MCF 10A (cell line): ENCODE measurements around the gene NUCKS1. TPM values are rescaled to one million over a fixed set of nuclear protein-coding genes. Genes with fewer than 3 reads are reported as not detected.

Experiments used
- BruUV-seq: library from RNA; stranded (reverse); fragments of 400-500 nt; replicated peaks from 2 replicates; lab custom pipeline; 2021; lab: Mats Ljungman, UMichigan
- CTCF ChIA-PET: fragments of 300-600 bp; sonication (Branson Sonifier 250); formaldehyde crosslinking; extraction: SDS; loops from one replicate; lab custom pipeline; 2021; ENCODE audit warnings: antibody characterized with exemption, inconsistent platforms; lab: Yijun Ruan, JAX
- POLR2A ChIA-PET: fragments of 300-600, 350-650 bp; sonication (Branson Sonifier 250); formaldehyde crosslinking; extraction: SDS; loops from one replicate; lab custom pipeline; 2020; ENCODE audit warnings: antibody characterized with exemption, inconsistent platforms; lab: Yijun Ruan, JAX
- DNase-seq: peaks from one replicate; pipeline ENCODE4 v3.0.0-alpha.2; 2018; ENCODE audit not compliant: unreplicated experiment
- H3K27ac Mint-ChIP-seq: one replicate; pipeline ENCODE4 v1.8.0; 2022; ENCODE audit warnings: mild to moderate bottlenecking, low read depth, mixed read lengths; ENCODE audit not compliant: unreplicated experiment
- H3K27me3 Mint-ChIP-seq: one replicate; pipeline ENCODE4 v1.8.0; 2022; ENCODE audit warnings: mixed read lengths; ENCODE audit not compliant: insufficient read depth, unreplicated experiment
- H3K36me3 Mint-ChIP-seq: one replicate; pipeline ENCODE4 v1.8.0; 2022; ENCODE audit warnings: mild to moderate bottlenecking, moderate library complexity, mixed read lengths; ENCODE audit not compliant: insufficient read depth, unreplicated experiment
- H3K4me1 Mint-ChIP-seq: one replicate; pipeline ENCODE4 v1.8.0; 2022; ENCODE audit warnings: mixed read lengths; ENCODE audit not compliant: insufficient read depth, unreplicated experiment
- H3K4me3 Mint-ChIP-seq: one replicate; pipeline ENCODE4 v1.8.0; 2022; ENCODE audit warnings: mild to moderate bottlenecking, moderate library complexity, mixed read lengths; ENCODE audit not compliant: unreplicated experiment
- H3K9me3 Mint-ChIP-seq: one replicate; pipeline ENCODE4 v1.8.0; 2022; ENCODE audit warnings: mixed read lengths; ENCODE audit not compliant: unreplicated experiment
- CTCF ChIP-seq: fragments of 200-600 bp; IDR thresholded peaks from one replicate; pipeline ENCODE4 v1.8.0; 2022; ENCODE audit warnings: antibody characterized with exemption, mild to moderate bottlenecking; ENCODE audit not compliant: unreplicated experiment
- intact Hi-C: fragments of 100-400 bp; cut with micrococcal nuclease; formaldehyde crosslinking; loops from 2 replicates; pipeline ENCODE4 v1.14.1; 2022
- total RNA-seq: library from RNA; stranded (reverse); gene quantifications from 2 replicates; pipeline ENCODE4 v1.2.3, GENCODE V29; 2022

Gene NUCKS1
- total RNA-seq, 1 experiment from 2014 or later, result 615 TPM

GRCh38 chr1:205743977-205744376 lies 6.0 kb downstream of the NUCKS1 start:
- Mint-ChIP-seq H3K4me1 (peaks cover 31% of the 10 kb centered on the region), H3K36me3 (peaks cover 63% of the 10 kb centered on the region), H3K27ac (no peak overlapping the region), H3K9me3 (no peaks in the 10 kb centered on the region), H3K27me3 (no peaks in the 10 kb centered on the region), H3K4me3 (peak overlapping the region; percentile 7)
- no peak for DNase-seq
- no peak for TF ChIP-seq CTCF
- POLR2A ChIA-PET, result interaction anchor here (1.9 to 12.8 kb wide), 2 partner anchors 17 to 34 kb away, joined by 9 to 220 read pairs; no protein-coding TSS in a partner anchor
- intact Hi-C loops, result no loop called here
- CTCF ChIA-PET, result interaction anchor here (0.6 to 0.7 kb wide), 3 partner anchors 15 to 357 kb away, joined by 3 to 5 read pairs (median 3); no protein-coding TSS in a partner anchor
- no TSS peak for BruUV-seq

DNA sequence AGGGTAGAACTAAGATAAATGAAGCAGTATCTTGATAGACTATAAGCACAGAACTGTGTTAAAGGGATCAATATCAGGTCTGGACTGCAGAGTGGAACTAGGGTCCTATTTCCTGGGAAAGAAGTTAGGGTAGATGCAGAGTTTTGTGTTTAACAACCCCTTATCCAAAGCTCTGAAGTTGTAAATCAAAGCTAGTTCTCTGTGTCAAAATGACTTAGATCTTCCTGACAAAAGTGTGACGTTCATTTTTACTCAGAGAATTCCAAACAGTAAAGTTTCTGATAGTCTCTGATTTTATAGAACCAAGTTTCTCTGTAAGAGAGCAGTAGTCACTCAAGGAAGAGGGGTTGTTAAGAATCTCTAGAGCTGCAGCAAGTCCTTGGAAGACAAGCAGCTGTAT lies 8.3 kb downstream of the NUCKS1 start:
- no TSS peak for BruUV-seq
- no peaks in the 10 kb centered on the region for H3K9me3 Mint-ChIP-seq
- POLR2A ChIA-PET, result interaction anchor here (0.6 to 12.8 kb wide), 5 partner anchors 15 to 1225 kb away, joined by 3 to 220 read pairs (median 4); partner anchors contain the start of gene RAB29
- H3K27me3 Mint-ChIP-seq, result no peaks in the 10 kb centered on the region
- DNase-seq, result no peak
- H3K36me3 Mint-ChIP-seq, result peaks cover 75% of the 10 kb centered on the region
- CTCF ChIA-PET, result interaction anchor here (0.6 to 2.6 kb wide), 5 partner anchors 30 to 1865 kb away, joined by 3 to 19 read pairs (median 4); no protein-coding TSS in a partner anchor
- intact Hi-C loops, result no loop called here
- peak overlapping the region; percentile 30 for H3K27ac Mint-ChIP-seq
- H3K4me1 Mint-ChIP-seq, result peaks cover 31% of the 10 kb centered on the region
- H3K4me3 Mint-ChIP-seq, result no peak overlapping the region
- TF ChIP-seq CTCF, result no peak

DNA sequence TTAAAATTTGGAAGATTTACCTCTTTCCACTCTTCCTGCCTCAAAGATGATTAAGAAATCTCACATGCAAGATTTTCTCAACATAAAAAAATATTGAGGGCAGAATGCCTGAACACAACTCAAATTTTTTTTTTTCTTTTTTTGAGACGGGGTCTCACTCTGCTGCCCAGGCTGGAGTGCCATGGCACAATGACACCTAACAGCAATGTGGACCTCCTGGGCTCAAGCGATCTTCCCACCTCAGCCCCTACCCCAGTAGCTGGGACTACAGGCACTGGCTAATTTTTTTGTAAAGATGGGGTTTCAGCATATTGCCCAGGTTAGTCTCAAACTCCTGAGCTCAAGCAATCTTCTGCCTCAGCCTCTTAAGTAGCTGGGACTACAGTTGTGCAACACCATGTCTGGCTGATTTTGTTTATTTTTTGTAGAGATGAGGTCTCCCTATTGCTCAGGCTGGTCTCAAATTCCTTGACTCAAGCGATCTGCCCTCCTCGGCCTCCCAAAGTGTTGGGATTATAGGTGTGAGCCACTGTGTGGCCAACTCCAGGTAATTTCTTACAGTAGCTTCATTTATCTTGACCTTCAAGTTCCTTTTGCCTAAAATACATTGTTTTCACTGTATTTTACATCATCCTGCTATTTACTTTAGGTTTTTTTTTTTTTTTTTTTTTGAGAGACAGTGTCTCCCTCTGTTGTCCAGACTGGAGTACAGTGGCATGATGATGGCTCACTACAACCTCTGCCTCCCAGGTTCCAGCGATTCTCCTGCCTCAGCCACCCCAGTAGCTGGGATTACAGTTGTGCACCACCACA lies 10.4 kb downstream of the NUCKS1 start:
- peak; percentile 48 for TF ChIP-seq CTCF
- CTCF ChIA-PET, result interaction anchor here (0.6 to 4.8 kb wide), 23 partner anchors 9 to 1240 kb away, joined by 3 to 34 read pairs (median 4); no protein-coding TSS in a partner anchor
- H3K9me3 Mint-ChIP-seq, result no peaks in the 10 kb centered on the region
- no peak overlapping the region for H3K4me3 Mint-ChIP-seq
- peak; percentile 85 for DNase-seq
- intact Hi-C loops, result no loop called here
- BruUV-seq, result no TSS peak
- no peaks in the 10 kb centered on the region for H3K27me3 Mint-ChIP-seq
- peaks cover 72% of the 10 kb centered on the region for H3K36me3 Mint-ChIP-seq
- peak overlapping the region; percentile 3 for H3K27ac Mint-ChIP-seq
- H3K4me1 Mint-ChIP-seq, result peaks cover 23% of the 10 kb centered on the region
- POLR2A ChIA-PET, result interaction anchor here (0.6 to 12.8 kb wide), 16 partner anchors 7 to 230 kb away, joined by 3 to 220 read pairs (median 4); partner anchors contain the start of genes NUCKS1 and RAB29

DNA sequence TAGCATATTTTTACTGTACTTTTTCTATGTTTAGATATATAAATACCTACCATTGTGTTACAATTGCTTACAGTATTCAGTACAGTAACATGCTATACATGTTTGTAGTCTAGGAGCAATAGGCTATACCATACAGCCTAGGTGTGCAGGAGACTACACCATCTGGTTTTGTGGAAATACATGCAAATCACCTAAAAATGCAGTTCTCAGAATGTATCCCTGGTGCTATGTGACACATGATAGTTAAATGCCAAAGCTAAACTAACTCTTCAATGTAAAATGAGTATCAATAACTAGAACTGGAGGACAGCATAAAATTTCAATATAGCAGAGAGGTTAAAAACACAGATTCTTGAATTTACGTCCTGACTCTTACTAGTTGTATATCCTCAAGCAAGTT lies 14.8 kb downstream of the NUCKS1 start:
- no peaks in the 10 kb centered on the region for H3K27me3 Mint-ChIP-seq
- no peaks in the 10 kb centered on the region for H3K9me3 Mint-ChIP-seq
- POLR2A ChIA-PET, result interaction anchor here (0.7 to 12.8 kb wide), 5 partner anchors 8 to 45 kb away, joined by 4 to 220 read pairs (median 23); partner anchors contain the start of gene NUCKS1
- peaks cover 30% of the 10 kb centered on the region for H3K4me1 Mint-ChIP-seq
- no peak overlapping the region for H3K4me3 Mint-ChIP-seq
- no TSS peak for BruUV-seq
- TF ChIP-seq CTCF, result no peak
- intact Hi-C loops, result no loop called here
- no peak for DNase-seq
- CTCF ChIA-PET, result interaction anchor here (0.7 to 4.8 kb wide), 5 partner anchors 17 to 80 kb away, joined by 3 to 34 read pairs (median 3); no protein-coding TSS in a partner anchor
- peaks cover 69% of the 10 kb centered on the region for H3K36me3 Mint-ChIP-seq
- no peak overlapping the region for H3K27ac Mint-ChIP-seq
